HepG2 (cell line): ENCODE measurements around the gene AEBP1. TPM values are rescaled to one million over a fixed set of nuclear protein-coding genes. Genes with fewer than 3 reads are reported as not detected.
A peak's percentile ranks its signal among the peaks of the same experiment; 100 is the strongest.

ENCODE experiments used
- DNMT3B ChIP-seq: conservative IDR thresholded peaks from 2 replicates; pipeline ENCODE4 v1.6.1; 2016; ENCODE audit warnings: missing biosample characterization, control low read depth
- KIAA2018 ChIP-seq: sonication (generic); formaldehyde crosslinking; IDR thresholded peaks from 2 replicates; pipeline ENCODE4 v1.5.0; 2020; ENCODE audit warnings: mild to moderate bottlenecking, missing genetic modification reagents, borderline replicate concordance
- RXRB ChIP-seq: IDR thresholded peaks from 2 replicates; pipeline ENCODE4 v1.6.1; 2016; ENCODE audit warnings: borderline replicate concordance, missing genetic modification reagents, missing compliant biosample characterization
- SMYD3 ChIP-seq: sonication (generic); formaldehyde crosslinking; IDR thresholded peaks from 2 replicates; pipeline ENCODE4 v1.8.1; 2023; ENCODE audit warnings: mild to moderate bottlenecking, missing genetic modification reagents
- SOX6 ChIP-seq, 2 experiments: fragments of 450-650 bp in 1 of 2; sonication (generic) in 1 of 2; formaldehyde crosslinking in 1 of 2; IDR thresholded peaks; 2 replicates each; pipeline versions ENCODE4 v1.4.0 to v1.6.1; 2017 to 2020; ENCODE audit warnings: antibody characterized with exemption in 1 of 2, mild to moderate bottlenecking in 1 of 2, missing genetic modification reagents in 1 of 2
- SP140L ChIP-seq: sonication (generic); formaldehyde crosslinking; IDR thresholded peaks from 2 replicates; pipeline ENCODE4 v1.4.0; 2020; ENCODE audit warnings: missing genetic modification reagents, borderline replicate concordance
- U2AF1 ChIP-seq: fragments of 200-400 bp; formaldehyde crosslinking; optimal IDR thresholded peaks from 2 replicates; pipeline ENCODE3; 2017; ENCODE audit warnings: mild to moderate bottlenecking, low read depth, low read length
- ZNF138 ChIP-seq: sonication (generic); formaldehyde crosslinking; IDR thresholded peaks from 2 replicates; pipeline ENCODE4 v1.5.0; 2020; ENCODE audit warnings: mild to moderate bottlenecking, low read depth, missing genetic modification reagents
- polyA plus RNA-seq, 8 experiments: library from polyadenylated mRNA; depleted of rRNA in 3 of 8; stranded (reverse) in 7 of 8; unstranded in 1 of 8; fragments of >200 nt; fragmentation: Illumina TruSeq in 4 of 8; extraction: Trizol in 4 of 8; gene quantifications; 2 replicates each; pipeline versions ENCODE4 v1.2.1 to v1.2.3, GENCODE V29; 2011 to 2016; ENCODE audit warnings: low read depth in 4 of 8, missing spikeins in 1 of 8, mixed read lengths in 1 of 8; ENCODE audit not compliant: insufficient read depth in 1 of 8
- total RNA-seq, 5 experiments: library from RNA; depleted of rRNA; stranded (reverse); fragments of >200 nt; fragmentation: Illumina TruSeq; extraction: Trizol; gene quantifications; 2 replicates each; pipeline ENCODE4 v1.2.3, GENCODE V29; 2016; ENCODE audit warnings: low read depth in 1 of 5
- TF ChIP-seq, protein P1 (sequence below), 2 experiments: sonication (generic) in 1 of 2; formaldehyde crosslinking in 1 of 2; IDR thresholded peaks; 2 replicates each; pipeline versions ENCODE4 v1.4.0 to v1.6.1; 2016 to 2020; ENCODE audit warnings: borderline replicate concordance in 1 of 2, low read depth in 1 of 2, mild to moderate bottlenecking in 1 of 2, missing genetic modification reagents in 1 of 2
- TF ChIP-seq, protein P2 (sequence below): IDR thresholded peaks from 2 replicates; pipeline ENCODE4 v1.6.1; 2018; ENCODE audit warnings: missing genetic modification reagents, mild to moderate bottlenecking, missing compliant biosample characterization
- TF ChIP-seq, protein P3 (sequence below): sonication (generic); formaldehyde crosslinking; IDR thresholded peaks from 2 replicates; pipeline ENCODE4 v1.4.0; 2020; ENCODE audit warnings: mild to moderate bottlenecking, missing genetic modification reagents, borderline replicate concordance

The AEBP1 gene
- total and polyA plus RNA-seq, 2 of the 13 experiments (the other 11 are each of a cell fraction or from before 2014, with no cell fraction given), result 0.22 to 0.55 TPM

- TF ChIP-seq, protein P1, sequence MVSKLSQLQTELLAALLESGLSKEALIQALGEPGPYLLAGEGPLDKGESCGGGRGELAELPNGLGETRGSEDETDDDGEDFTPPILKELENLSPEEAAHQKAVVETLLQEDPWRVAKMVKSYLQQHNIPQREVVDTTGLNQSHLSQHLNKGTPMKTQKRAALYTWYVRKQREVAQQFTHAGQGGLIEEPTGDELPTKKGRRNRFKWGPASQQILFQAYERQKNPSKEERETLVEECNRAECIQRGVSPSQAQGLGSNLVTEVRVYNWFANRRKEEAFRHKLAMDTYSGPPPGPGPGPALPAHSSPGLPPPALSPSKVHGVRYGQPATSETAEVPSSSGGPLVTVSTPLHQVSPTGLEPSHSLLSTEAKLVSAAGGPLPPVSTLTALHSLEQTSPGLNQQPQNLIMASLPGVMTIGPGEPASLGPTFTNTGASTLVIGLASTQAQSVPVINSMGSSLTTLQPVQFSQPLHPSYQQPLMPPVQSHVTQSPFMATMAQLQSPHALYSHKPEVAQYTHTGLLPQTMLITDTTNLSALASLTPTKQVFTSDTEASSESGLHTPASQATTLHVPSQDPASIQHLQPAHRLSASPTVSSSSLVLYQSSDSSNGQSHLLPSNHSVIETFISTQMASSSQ (IDR thresholded peaks at IDR 0.05; ENCODE audit: low read depth), result no peak
- TF ChIP-seq, protein P1 (CRISPR knock-in tag; IDR thresholded peaks at IDR 0.05; ENCODE audit: borderline replicate concordance), result no peak
- TF ChIP-seq KIAA2018 (CRISPR knock-in tag), result no peak
- TF ChIP-seq SOX6 (IDR thresholded peaks at IDR 0.05), result no peak
- peak; percentile 74 for TF ChIP-seq SOX6 (CRISPR knock-in tag; IDR thresholded peaks at IDR 0.05)
- TF ChIP-seq U2AF1, result no peak
- no peak for TF ChIP-seq SMYD3
- no peak for TF ChIP-seq DNMT3B
- TF ChIP-seq, protein P2, sequence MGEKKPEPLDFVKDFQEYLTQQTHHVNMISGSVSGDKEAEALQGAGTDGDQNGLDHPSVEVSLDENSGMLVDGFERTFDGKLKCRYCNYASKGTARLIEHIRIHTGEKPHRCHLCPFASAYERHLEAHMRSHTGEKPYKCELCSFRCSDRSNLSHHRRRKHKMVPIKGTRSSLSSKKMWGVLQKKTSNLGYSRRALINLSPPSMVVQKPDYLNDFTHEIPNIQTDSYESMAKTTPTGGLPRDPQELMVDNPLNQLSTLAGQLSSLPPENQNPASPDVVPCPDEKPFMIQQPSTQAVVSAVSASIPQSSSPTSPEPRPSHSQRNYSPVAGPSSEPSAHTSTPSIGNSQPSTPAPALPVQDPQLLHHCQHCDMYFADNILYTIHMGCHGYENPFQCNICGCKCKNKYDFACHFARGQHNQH (CRISPR knock-in tag), result peak; percentile 44; the same call in 1 of the 2 replicates
- TF ChIP-seq SP140L, result no peak
- no peak for TF ChIP-seq ZNF138 (CRISPR knock-in tag)
- TF ChIP-seq, protein P3, sequence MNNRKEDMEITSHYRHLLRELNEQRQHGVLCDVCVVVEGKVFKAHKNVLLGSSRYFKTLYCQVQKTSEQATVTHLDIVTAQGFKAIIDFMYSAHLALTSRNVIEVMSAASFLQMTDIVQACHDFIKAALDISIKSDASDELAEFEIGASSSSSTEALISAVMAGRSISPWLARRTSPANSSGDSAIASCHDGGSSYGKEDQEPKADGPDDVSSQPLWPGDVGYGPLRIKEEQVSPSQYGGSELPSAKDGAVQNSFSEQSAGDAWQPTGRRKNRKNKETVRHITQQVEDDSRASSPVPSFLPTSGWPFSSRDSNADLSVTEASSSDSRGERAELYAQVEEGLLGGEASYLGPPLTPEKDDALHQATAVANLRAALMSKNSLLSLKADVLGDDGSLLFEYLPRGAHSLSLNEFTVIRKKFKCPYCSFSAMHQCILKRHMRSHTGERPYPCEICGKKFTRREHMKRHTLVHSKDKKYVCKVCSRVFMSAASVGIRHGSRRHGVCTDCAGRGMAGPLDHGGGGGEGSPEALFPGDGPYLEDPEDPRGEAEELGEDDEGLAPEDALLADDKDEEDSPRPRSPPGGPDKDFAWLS (CRISPR knock-in tag), result no peak
- TF ChIP-seq RXRB (CRISPR knock-in tag), result peak; percentile 26; the same call in 1 of the 2 replicates
These were observed 32.3 kb upstream of the AEBP1 start (continued) for GRCh38 chr7:44071726-44072363.
